Neural crest cell (in vitro differentiated cells): Measurements from ENCODE around the gene LSM2. TPM values are rescaled to one million over a fixed set of nuclear protein-coding genes. Genes with fewer than 3 reads are reported as not detected.

Source experiments
- DNase-seq: peaks from one replicate; pipeline ENCODE4 v3.0.0; 2021; ENCODE audit warnings: low read depth, mixed read lengths, low spot score
- H3K27ac Mint-ChIP-seq: one replicate; pipeline ENCODE4 v1.8.0; 2021; ENCODE audit warnings: mild to moderate bottlenecking, mixed read lengths; ENCODE audit not compliant: unreplicated experiment
- H3K27me3 Mint-ChIP-seq: 2 replicates; pipeline ENCODE4 v1.8.0; 2021; ENCODE audit warnings: low read depth, mild to moderate bottlenecking, mixed read lengths
- H3K36me3 Mint-ChIP-seq: 2 replicates; pipeline ENCODE4 v1.8.0; 2021; ENCODE audit warnings: low read depth, mild to moderate bottlenecking, mixed read lengths
- H3K4me1 Mint-ChIP-seq: 2 replicates; pipeline ENCODE4 v1.8.0; 2021; ENCODE audit warnings: mixed read lengths
- H3K4me3 Mint-ChIP-seq: one replicate; pipeline ENCODE4 v1.8.0; 2021; ENCODE audit warnings: mild to moderate bottlenecking, mixed read lengths
- H3K9me3 Mint-ChIP-seq: 2 replicates; pipeline ENCODE4 v1.8.0; 2021; ENCODE audit warnings: mixed read lengths
- CTCF ChIP-seq: fragments of 200-600 bp; sonication (generic); conservative IDR thresholded peaks from 2 replicates; pipeline ENCODE4 v1.5.0; 2021; ENCODE audit warnings: antibody characterized with exemption, mild to moderate bottlenecking
- total RNA-seq: library from RNA; stranded (reverse); gene quantifications from 2 replicates; pipeline ENCODE4 v1.2.1, GENCODE V29; 2021

LSM2 gene
- total RNA-seq, 1 donor from 2014 or later = 135 TPM

- Mint-ChIP-seq H3K4me1 (no peaks in the 10 kb centered on the region), H3K4me3 (peak overlapping the region; percentile 12), H3K36me3 (peaks cover 12% of the 10 kb centered on the region), H3K9me3 (no peaks in the 10 kb centered on the region), H3K27ac (no peak overlapping the region), H3K27me3 (no peaks in the 10 kb centered on the region)
- no peak for DNase-seq
- TF ChIP-seq CTCF = no peak
These were observed 22.5 kb downstream of the LSM2 start for GRCh38 chr6:31784098-31784925.

- Mint-ChIP-seq H3K4me3 (no peak overlapping the region), H3K4me1 (no peaks in the 10 kb centered on the region), H3K27ac (no peak overlapping the region), H3K27me3 (no peaks in the 10 kb centered on the region), H3K36me3 (peaks cover 8% of the 10 kb centered on the region), H3K9me3 (no peaks in the 10 kb centered on the region)
- DNase-seq = no peak
- TF ChIP-seq CTCF = no peak
These were observed 24.5 kb downstream of the LSM2 start for GRCh38 chr6:31782126-31782855.

GRCh38 chr6:31781244-31782125, 25.3 kb downstream of the LSM2 start:
- no peaks in the 10 kb centered on the region for H3K27me3 Mint-ChIP-seq
- H3K4me1 Mint-ChIP-seq = no peaks in the 10 kb centered on the region
- H3K9me3 Mint-ChIP-seq = no peaks in the 10 kb centered on the region
- peak overlapping the region; percentile 19 for H3K27ac Mint-ChIP-seq
- no peak overlapping the region for H3K4me3 Mint-ChIP-seq
- H3K36me3 Mint-ChIP-seq = peaks cover 8% of the 10 kb centered on the region
- TF ChIP-seq CTCF = no peak
- no peak for DNase-seq

DNA sequence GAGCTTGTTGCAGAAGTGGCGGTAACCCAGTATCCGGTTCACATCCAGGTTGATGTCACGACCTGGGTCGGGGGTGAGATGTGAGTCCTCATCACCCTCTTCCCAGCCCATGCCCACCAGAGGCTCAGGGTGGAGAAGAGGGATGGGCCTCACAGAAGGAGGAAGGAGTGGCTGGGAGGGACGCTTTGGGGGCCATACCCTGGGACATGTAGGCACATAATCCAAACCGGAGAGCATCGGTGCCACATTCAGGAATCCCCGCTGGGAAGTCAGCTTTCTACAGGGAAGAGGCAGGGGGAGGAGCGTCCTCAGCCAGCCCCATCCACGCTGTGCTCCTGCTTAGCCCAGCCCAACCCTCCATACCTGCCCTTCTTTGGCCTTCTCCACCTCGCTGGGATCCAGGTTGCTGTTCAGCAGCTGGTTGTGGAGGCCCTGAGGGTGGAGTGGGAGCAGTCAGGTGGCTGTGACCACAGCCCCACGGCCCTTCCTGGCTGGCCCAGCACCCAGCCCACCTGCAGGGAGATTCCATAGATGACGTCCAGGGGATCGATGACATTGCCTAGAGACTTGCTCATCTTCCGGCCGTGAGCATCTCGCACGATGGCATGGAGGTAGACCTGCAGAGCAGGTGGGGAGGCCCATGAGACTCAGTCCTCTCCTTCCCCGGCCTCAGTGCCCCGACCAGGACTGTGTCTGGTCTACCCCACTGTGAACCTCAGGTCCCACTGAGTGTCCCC, 26.1 kb downstream of the LSM2 start:
- Mint-ChIP-seq H3K4me3 (no peak overlapping the region), H3K27ac (peak overlapping the region; percentile 19), H3K36me3 (peaks cover 8% of the 10 kb centered on the region), H3K27me3 (no peaks in the 10 kb centered on the region), H3K4me1 (no peaks in the 10 kb centered on the region), H3K9me3 (no peaks in the 10 kb centered on the region)
- TF ChIP-seq CTCF = no peak
- DNase-seq = no peak

- H3K27ac Mint-ChIP-seq = no peak overlapping the region
- H3K4me1 Mint-ChIP-seq = no peaks in the 10 kb centered on the region
- peaks cover 8% of the 10 kb centered on the region for H3K36me3 Mint-ChIP-seq
- no peak for DNase-seq
- H3K9me3 Mint-ChIP-seq = no peaks in the 10 kb centered on the region
- TF ChIP-seq CTCF = no peak
- no peak overlapping the region for H3K4me3 Mint-ChIP-seq
- no peaks in the 10 kb centered on the region for H3K27me3 Mint-ChIP-seq
These were observed 26.9 kb downstream of the LSM2 start for GRCh38 chr6:31779908-31780307.
